ENCODE results near the gene SLC31A1. TPM values are rescaled to one million over a fixed set of nuclear protein-coding genes. Genes with fewer than 3 reads are reported as not detected.
A peak's percentile ranks its signal among the peaks of the same experiment; 100 is the strongest.

SLC31A1 gene
- total RNA-seq, 1 donor from 2014 or later: 43.4 TPM

GRCh38 chr9:113179839-113180238, 41.5 kb upstream of the SLC31A1 start:
- ATAC-seq: no peak
- intact Hi-C loops (cut with DNase I): no loop called here
- peaks cover 99% of the 10 kb centered on the region for H3K36me3 ChIP-seq
- H3K9me3 ChIP-seq: no peaks in the 10 kb centered on the region
- no peak for TF ChIP-seq CTCF (IDR thresholded peaks at IDR 0.05)
- no peaks in the 10 kb centered on the region for H3K27me3 ChIP-seq
- no peak overlapping the region for H3K27ac ChIP-seq
- DNase-seq: no peak
- no peaks in the 10 kb centered on the region for H3K4me1 ChIP-seq
- no peak overlapping the region for H3K4me3 ChIP-seq

GRCh38 chr9:113181165-113181564, 40.2 kb upstream of the SLC31A1 start:
- Histone ChIP-seq H3K27ac (no peak overlapping the region), H3K36me3 (peaks cover 100% of the 10 kb centered on the region), H3K4me1 (no peaks in the 10 kb centered on the region), H3K9me3 (no peaks in the 10 kb centered on the region), H3K27me3 (no peaks in the 10 kb centered on the region), H3K4me3 (no peak overlapping the region)
- no peak for DNase-seq
- intact Hi-C loops (cut with DNase I): no loop called here
- no peak for TF ChIP-seq CTCF (IDR thresholded peaks at IDR 0.05)
- ATAC-seq: no peak

GRCh38 chr9:113183956-113184488, 37.3 kb upstream of the SLC31A1 start:
- intact Hi-C loops (cut with DNase I): no loop called here
- no peaks in the 10 kb centered on the region for H3K9me3 ChIP-seq
- DNase-seq: no peak
- no peak for ATAC-seq
- H3K27me3 ChIP-seq: no peaks in the 10 kb centered on the region
- TF ChIP-seq CTCF (IDR thresholded peaks at IDR 0.05): no peak
- peaks cover 8% of the 10 kb centered on the region for H3K4me1 ChIP-seq
- H3K4me3 ChIP-seq: no peak overlapping the region
- H3K36me3 ChIP-seq: peaks cover 100% of the 10 kb centered on the region
- H3K27ac ChIP-seq: no peak overlapping the region

GRCh38 chr9:113184539-113184938, 36.8 kb upstream of the SLC31A1 start:
- Histone ChIP-seq H3K27ac (no peak overlapping the region), H3K4me1 (peaks cover 8% of the 10 kb centered on the region), H3K36me3 (peaks cover 100% of the 10 kb centered on the region), H3K4me3 (no peak overlapping the region), H3K9me3 (no peaks in the 10 kb centered on the region), H3K27me3 (no peaks in the 10 kb centered on the region)
- intact Hi-C loops (cut with DNase I): no loop called here
- no peak for ATAC-seq
- TF ChIP-seq CTCF (IDR thresholded peaks at IDR 0.05): no peak
- no peak for DNase-seq

- DNase-seq (no peak), ATAC-seq (no peak)
- no peak for TF ChIP-seq CTCF (IDR thresholded peaks at IDR 0.05)
- peaks cover 100% of the 10 kb centered on the region for H3K36me3 ChIP-seq
- H3K9me3 ChIP-seq: no peaks in the 10 kb centered on the region
- no peaks in the 10 kb centered on the region for H3K27me3 ChIP-seq
- peak overlapping the region; percentile 4 for H3K4me3 ChIP-seq
- no peak overlapping the region for H3K27ac ChIP-seq
- intact Hi-C loops (cut with DNase I): no loop called here
- peaks cover 8% of the 10 kb centered on the region for H3K4me1 ChIP-seq
Measured at GRCh38 chr9:113185271-113185670, 36.1 kb upstream of the SLC31A1 start.
